Liver (tissue), 9 donors: ENCODE data around the gene ZNF503. TPM values are rescaled to one million over a fixed set of nuclear protein-coding genes. Genes with fewer than 3 reads are reported as not detected.

Experiments
- DNase-seq: peaks from one replicate; pipeline ENCODE4 v3.0.0-alpha.2; 2017; ENCODE audit warnings: low spot score
- H3K27ac ChIP-seq, 2 donors: one replicate each; pipeline ENCODE4 v1.7.0; 2013; ENCODE audit warnings: inconsistent platforms in 2 of 2, low read length in 2 of 2, control low read depth in 1 of 2, low read depth in 1 of 2, mild to moderate bottlenecking in 1 of 2
- H3K27me3 ChIP-seq, 4 donors: one replicate each; pipeline versions ENCODE4 v1.6.1 to v1.7.0; 2013; ENCODE audit warnings: low read length in 3 of 4, inconsistent platforms in 1 of 4, mild to moderate bottlenecking in 1 of 4, moderate library complexity in 1 of 4; ENCODE audit not compliant: control insufficient read depth in 4 of 4, insufficient read depth in 4 of 4
- H3K36me3 ChIP-seq, 4 donors: one replicate each; pipeline versions ENCODE4 v1.6.1 to v1.7.0; 2013; ENCODE audit warnings: low read length in 3 of 4, mild to moderate bottlenecking in 3 of 4, low read depth in 1 of 4, moderate library complexity in 1 of 4; ENCODE audit not compliant: control insufficient read depth in 4 of 4, insufficient read depth in 3 of 4
- H3K4me1 ChIP-seq, 4 donors: one replicate each; pipeline versions ENCODE4 v1.6.1 to v1.7.0; 2013; ENCODE audit warnings: low read length in 3 of 4, mild to moderate bottlenecking in 3 of 4, moderate library complexity in 1 of 4; ENCODE audit not compliant: control insufficient read depth in 4 of 4, insufficient read depth in 4 of 4
- H3K4me3 ChIP-seq, 3 donors: one replicate each; pipeline versions ENCODE4 v1.6.1 to v1.7.0; 2013; ENCODE audit warnings: low read length in 3 of 3, control low read depth in 1 of 3, low read depth in 1 of 3, mild to moderate bottlenecking in 1 of 3
- H3K9ac ChIP-seq, 2 donors: one replicate each; pipeline ENCODE4 v1.7.0; 2013; ENCODE audit warnings: low read length in 2 of 2, mild to moderate bottlenecking in 2 of 2, moderate library complexity in 2 of 2, control low read depth in 1 of 2, low read depth in 1 of 2
- H3K9me3 ChIP-seq, 4 donors: one replicate each; pipeline versions ENCODE4 v1.6.1 to v1.7.0; 2013; ENCODE audit warnings: low read length in 3 of 4; ENCODE audit not compliant: control insufficient read depth in 4 of 4
- CTCF ChIP-seq: fragments of 150-350 bp; IDR thresholded peaks from 2 replicates; pipeline ENCODE4 v1.5.1; 2017; ENCODE audit warnings: improper control_type of control experiment, low read depth, low read length; ENCODE audit not compliant: missing input control
- EGR1 ChIP-seq, 2 donors: IDR thresholded peaks; 2 replicates each; pipeline ENCODE4 v1.6.1; 2016 to 2018; ENCODE audit warnings: antibody characterized with exemption in 2 of 2, low read depth in 2 of 2
- FOXA1 ChIP-seq: IDR thresholded peaks from 2 replicates; pipeline ENCODE4 v1.6.1; 2016; ENCODE audit warnings: antibody characterized with exemption
- HNF4A ChIP-seq, 2 donors: conservative IDR thresholded peaks; 2 replicates each; pipeline ENCODE4 v1.6.1; 2016; ENCODE audit warnings: antibody characterized with exemption in 2 of 2, mild to moderate bottlenecking in 2 of 2
- JUND ChIP-seq, 2 donors: IDR thresholded peaks; 2 replicates each; pipeline ENCODE4 v1.6.1; 2016; ENCODE audit warnings: antibody characterized with exemption in 2 of 2
- NR2F2 ChIP-seq: IDR thresholded peaks from 2 replicates; pipeline ENCODE4 v1.6.1; 2016; ENCODE audit warnings: antibody characterized with exemption
- RAD21 ChIP-seq, 2 donors: IDR thresholded peaks; 2 replicates each; pipeline ENCODE4 v1.6.1; 2016; ENCODE audit warnings: antibody characterized with exemption in 2 of 2, mild to moderate bottlenecking in 2 of 2
- REST ChIP-seq: IDR thresholded peaks from 2 replicates; pipeline ENCODE4 v1.6.1; 2016; ENCODE audit warnings: antibody characterized with exemption, mild to moderate bottlenecking
- RXRA ChIP-seq, 2 donors: IDR thresholded peaks; 2 replicates each; pipeline ENCODE4 v1.6.1; 2017 to 2018; ENCODE audit warnings: antibody characterized with exemption in 2 of 2, mild to moderate bottlenecking in 1 of 2
- SP1 ChIP-seq: IDR thresholded peaks from 2 replicates; pipeline ENCODE4 v1.6.1; 2018; ENCODE audit warnings: antibody characterized with exemption, mild to moderate bottlenecking
- YY1 ChIP-seq: IDR thresholded peaks from 2 replicates; pipeline ENCODE4 v1.6.1; 2016; ENCODE audit warnings: antibody characterized with exemption, mild to moderate bottlenecking
- ZBTB33 ChIP-seq: IDR thresholded peaks from 2 replicates; pipeline ENCODE4 v1.6.1; 2016; ENCODE audit warnings: antibody characterized with exemption
- WGBS: extraction: QIAGEN DNeasy Blood & Tissue Kit; methylation state at CpG from one replicate; pipeline ENCODE4 v1.1.7; 2013; 5-methylcytosine and 5-hydroxymethylcytosine counted together
- polyA plus RNA-seq, 2 donors: library from polyadenylated mRNA; stranded (reverse) in 1 of 2; unstranded in 1 of 2; fragments of 200-250 nt in 1 of 2; fragments of >200 nt in 1 of 2; fragmentation: Nextera tagmentation in 1 of 2; extraction: Ambion mirVana in 1 of 2; gene quantifications; one replicate each; pipeline versions ENCODE4 v1.2.1 to v1.2.3, GENCODE V29; 2013 to 2015
- total RNA-seq, 2 donors: library from RNA; depleted of rRNA; stranded (reverse); fragments of >200 nt; gene quantifications; one replicate each; pipeline ENCODE4 v1.2.3, GENCODE V29; 2014
- donor health status: healthy.
- donor health status: healthy.
- donor health status: healthy.
- donor health status: healthy.
- donor health status: healthy.

The ZNF503 gene
- total and polyA plus RNA-seq, 4 donors, result 1.6 to 5.2 (median 2.0) TPM

DNA sequence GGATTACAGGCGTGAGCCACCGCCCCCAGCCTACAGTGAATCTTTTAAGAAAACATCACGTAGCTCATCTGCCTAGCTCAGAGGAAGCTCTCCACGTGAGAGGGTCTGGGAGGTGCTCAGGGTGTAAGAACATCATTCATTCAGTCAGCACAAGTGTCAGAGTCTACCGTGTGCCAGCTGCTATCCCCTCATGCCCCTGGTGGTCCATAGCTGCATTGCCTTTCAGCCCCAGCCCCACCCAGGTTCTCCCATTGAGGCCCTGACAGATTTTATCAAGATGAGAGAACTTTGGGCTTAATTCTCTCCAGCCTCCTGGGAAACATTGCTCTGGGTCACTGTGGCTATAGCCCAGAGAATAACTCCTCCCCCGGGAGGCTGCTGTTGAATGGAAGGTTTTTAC is 45.1 kb downstream of the ZNF503 start:
- no peaks in the 10 kb centered on the region for H3K36me3 ChIP-seq
- no peak overlapping the region for H3K27ac ChIP-seq
- no peak for DNase-seq
- TF ChIP-seq JUND (IDR thresholded peaks at IDR 0.05) (no peak), ZBTB33 (no peak), FOXA1 (no peak), REST (no peak), RXRA (IDR thresholded peaks at IDR 0.05) (no peak), EGR1 (IDR thresholded peaks at IDR 0.05; ENCODE audit: low read depth in 2 of 2) (no peak), HNF4A (conservative IDR thresholded peaks at IDR 0.05) (no peak), YY1 (no peak), SP1 (no peak), RAD21 (IDR thresholded peaks at IDR 0.05) (no peak)
- no peak overlapping the region for H3K9ac ChIP-seq
- H3K4me3 ChIP-seq, result no peak overlapping the region
- peaks cover 1 to 4% (median 3%) of the 10 kb centered on the region in 4 donors for H3K9me3 ChIP-seq
- WGBS, result 83% methylated on average over 6 of the region's 6 CpGs
- no peaks in the 10 kb centered on the region for H3K27me3 ChIP-seq
- H3K4me1 ChIP-seq, result no peaks in the 10 kb centered on the region

DNA sequence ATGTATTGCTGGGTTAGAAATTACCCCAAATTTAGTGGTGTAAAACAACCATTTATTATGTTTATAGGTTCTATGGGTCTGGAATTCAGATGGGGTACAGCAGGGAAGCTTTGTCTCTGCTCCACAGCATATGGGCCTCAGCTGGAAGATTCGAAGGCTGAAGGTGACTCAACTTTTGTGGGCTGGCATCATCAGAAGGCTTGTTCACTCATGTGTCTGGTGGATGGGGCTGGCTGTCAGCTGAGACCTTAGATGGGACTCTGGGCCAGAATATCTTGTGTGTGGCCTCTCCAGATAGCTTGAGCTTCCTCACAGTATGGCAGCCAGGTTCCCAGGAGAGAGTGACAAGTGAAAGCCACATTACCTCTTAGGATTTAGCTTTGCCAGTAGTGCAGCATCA is 45.9 kb downstream of the ZNF503 start:
- Histone ChIP-seq H3K9ac (no peak overlapping the region), H3K27ac (no peak overlapping the region), H3K36me3 (no peaks in the 10 kb centered on the region), H3K9me3 (peaks cover 1 to 4% (median 3%) of the 10 kb centered on the region in 4 donors), H3K4me1 (no peaks in the 10 kb centered on the region), H3K4me3 (no peak overlapping the region), H3K27me3 (no peaks in the 10 kb centered on the region)
- TF ChIP-seq RAD21 (IDR thresholded peaks at IDR 0.05), result no peak
- TF ChIP-seq EGR1 (IDR thresholded peaks at IDR 0.05; ENCODE audit: low read depth in 2 of 2), result no peak
- TF ChIP-seq NR2F2, result no peak
- no peak for TF ChIP-seq JUND (IDR thresholded peaks at IDR 0.05)
- no peak for TF ChIP-seq FOXA1
- no peak for TF ChIP-seq REST
- no peak for TF ChIP-seq CTCF
- 94% methylated on average over 1 of the region's 1 CpG for WGBS
- no peak for DNase-seq
